HepG2 (cell line): ENCODE data around the gene FCN1. TPM values are rescaled to one million over a fixed set of nuclear protein-coding genes. Genes with fewer than 3 reads are reported as not detected.

Experiments
- ATAC-seq: fragments of 200-7000 bp; cut with Tn5 transposase; 3 replicates; pipeline ENCODE4 v1.9.1; 2020; ENCODE audit warnings: mild to moderate bottlenecking, moderate library complexity
- BruUV-seq: library from RNA; stranded (reverse); fragments of 400-500 nt; replicated peaks from 2 replicates; lab custom pipeline; 2021; lab: Mats Ljungman, UMichigan
- CTCF ChIA-PET: fragments of 300-600 bp; formaldehyde crosslinking; extraction: SDS; loops from one replicate; lab custom pipeline; 2021; ENCODE audit warnings: low total read pairs, inconsistent platforms, low intra/inter-chr PET ratio; lab: Yijun Ruan, JAX
- POLR2A ChIA-PET: fragments of 350-600 bp; sonication (Branson Sonifier 250); formaldehyde crosslinking; loops from one replicate; lab custom pipeline; 2020; ENCODE audit warnings: antibody characterized with exemption, inconsistent platforms; lab: Yijun Ruan, JAX
- DNase-seq: peaks from one replicate; pipeline ENCODE4 v3.0.0-alpha.2; 2015; ENCODE audit warnings: low spot score
- FAIRE-seq: peaks from 3 replicates; lab custom pipeline; 2011; peaks lifted over from hg19 to GRCh38; lab: Jason Lieb, UNC
- H2AFZ ChIP-seq: one replicate; pipeline ENCODE4 v1.6.1; 2011; ENCODE audit warnings: low read length, inconsistent platforms
- H3K27ac ChIP-seq: fragments of 300-600 bp; 3 replicates; pipeline ENCODE4 v1.8.0; 2011; ENCODE audit warnings: mixed run types, mild to moderate bottlenecking, mixed read lengths, low read length, inconsistent platforms; ENCODE audit not compliant: insufficient read depth; ENCODE audit errors: extremely low read length
- H3K27me3 ChIP-seq, 2 experiments: fragments of 200-600 bp in 1 of 2; 2 replicates in 1 of 2; 3 replicates in 1 of 2; pipeline versions ENCODE4 v1.6.0 to v1.8.0; 2011; ENCODE audit warnings: low read length in 2 of 2, mild to moderate bottlenecking in 2 of 2, moderate library complexity in 2 of 2, inconsistent platforms in 1 of 2; ENCODE audit not compliant: insufficient read depth in 2 of 2, control insufficient read depth in 1 of 2
- H3K36me3 ChIP-seq, 2 experiments: fragments of 200-600 bp in 1 of 2; replicated peaks in 1 of 2; 2 replicates in 1 of 2; 3 replicates in 1 of 2; pipeline versions ENCODE4 v1.5.1 to v1.8.0; 2011; ENCODE audit warnings: low read length in 2 of 2, inconsistent platforms in 1 of 2; ENCODE audit not compliant: insufficient read depth in 2 of 2, control insufficient read depth in 1 of 2
- H3K4me1 ChIP-seq: 2 replicates; pipeline ENCODE4 v1.5.1; 2012; ENCODE audit warnings: low read length, inconsistent platforms; ENCODE audit not compliant: insufficient read depth
- H3K4me2 ChIP-seq: 2 replicates; pipeline ENCODE4 v1.6.0; 2011; ENCODE audit warnings: low read depth, low read length, inconsistent platforms
- H3K4me3 ChIP-seq, 3 experiments: fragments of 200-600 bp in 1 of 3; sonication (generic), shearing (Covaris generic) in 1 of 3; replicated peaks in 1 of 3; 2 replicates each; pipeline ENCODE4 v1.5.1; 2011 to 2016; ENCODE audit warnings: low read length in 3 of 3, inconsistent platforms in 2 of 3, low read depth in 2 of 3, mild to moderate bottlenecking in 2 of 3, control low read depth in 1 of 3, mixed read lengths in 1 of 3; ENCODE audit not compliant: insufficient read depth in 1 of 3
- H3K79me2 ChIP-seq: one replicate; pipeline ENCODE4 v1.6.1; 2011; ENCODE audit warnings: low read length, inconsistent platforms; ENCODE audit not compliant: insufficient read depth
- H3K9ac ChIP-seq: 2 replicates; pipeline ENCODE4 v1.6.0; 2011; ENCODE audit warnings: mild to moderate bottlenecking, low read depth, low read length, inconsistent platforms; ENCODE audit not compliant: insufficient read depth
- H3K9me3 ChIP-seq: 2 replicates; pipeline ENCODE4 v1.5.1; 2012; ENCODE audit warnings: mild to moderate bottlenecking, low read length
- H4K20me1 ChIP-seq: 2 replicates; pipeline ENCODE4 v1.6.0; 2011; ENCODE audit warnings: inconsistent platforms, mild to moderate bottlenecking, low read length, moderate library complexity; ENCODE audit not compliant: insufficient read depth
- AKAP8 ChIP-seq: sonication (generic); formaldehyde crosslinking; IDR thresholded peaks from 2 replicates; pipeline ENCODE4 v1.5.1; 2020; ENCODE audit warnings: mild to moderate bottlenecking, missing genetic modification reagents
- KDM4B ChIP-seq: sonication (generic); formaldehyde crosslinking; IDR thresholded peaks from 2 replicates; pipeline ENCODE4 v1.4.0; 2020; ENCODE audit warnings: missing genetic modification reagents
- MEIS2 ChIP-seq: sonication (generic); formaldehyde crosslinking; IDR thresholded peaks from 2 replicates; pipeline ENCODE4 v1.9.0; 2021; ENCODE audit warnings: mild to moderate bottlenecking, missing genetic modification reagents
- NRL ChIP-seq: sonication (generic); formaldehyde crosslinking; IDR thresholded peaks from 2 replicates; pipeline ENCODE4 v1.5.0; 2020; ENCODE audit warnings: missing genetic modification reagents, mild to moderate bottlenecking, moderate library complexity, borderline replicate concordance
- SCMH1 ChIP-seq: sonication (generic); formaldehyde crosslinking; IDR thresholded peaks from 2 replicates; pipeline ENCODE4 v1.9.0; 2021; ENCODE audit warnings: missing genetic modification reagents, mild to moderate bottlenecking, borderline replicate concordance
- SETDB1 ChIP-seq: sonication (generic); formaldehyde crosslinking; IDR thresholded peaks from 2 replicates; pipeline ENCODE4 v1.5.1; 2020; ENCODE audit warnings: missing genetic modification reagents, mild to moderate bottlenecking, borderline replicate concordance
- ZNF292 ChIP-seq: sonication (generic); formaldehyde crosslinking; IDR thresholded peaks from 2 replicates; pipeline ENCODE4 v1.8.1; 2022; ENCODE audit warnings: mild to moderate bottlenecking, low read depth, missing genetic modification reagents, borderline replicate concordance
- ZNF44 ChIP-seq: sonication (generic); formaldehyde crosslinking; IDR thresholded peaks from 2 replicates; pipeline ENCODE4 v1.5.1; 2020; ENCODE audit warnings: mild to moderate bottlenecking, missing genetic modification reagents
- ZNF773 ChIP-seq: sonication (generic); formaldehyde crosslinking; IDR thresholded peaks from 2 replicates; pipeline ENCODE4 v1.4.0; 2020; ENCODE audit warnings: missing genetic modification reagents, borderline replicate concordance
- ZNF775 ChIP-seq: sonication (generic); formaldehyde crosslinking; IDR thresholded peaks from 2 replicates; pipeline ENCODE4 v1.4.0; 2020; ENCODE audit warnings: missing genetic modification reagents, mild to moderate bottlenecking, moderate library complexity, borderline replicate concordance
- WGBS: methylation state at CpG from one replicate; pipeline ENCODE4 v1.1.6; 2017; ENCODE audit warnings: low lambda C conversion rate; 5-methylcytosine and 5-hydroxymethylcytosine counted together
- in situ Hi-C: cut with HindIII; loops from 2 replicates; pipeline ENCODE4 v1.10.0; 2017; ENCODE audit warnings: low pct_unique_long_range_greater_than_20kb; ENCODE audit not compliant: extremely low pct_ligation_motif_present
- intact Hi-C: fragments of 100-400 bp; cut with micrococcal nuclease; formaldehyde crosslinking; loops from one replicate; pipeline ENCODE4 v1.10.0; 2022; ENCODE audit not compliant: unreplicated experiment
- polyA plus RNA-seq, 8 experiments: library from polyadenylated mRNA; depleted of rRNA in 3 of 8; stranded (reverse) in 7 of 8; unstranded in 1 of 8; fragments of >200 nt; fragmentation: Illumina TruSeq in 4 of 8; extraction: Trizol in 4 of 8; gene quantifications; 2 replicates each; pipeline versions ENCODE4 v1.2.1 to v1.2.3, GENCODE V29; 2011 to 2016; ENCODE audit warnings: low read depth in 4 of 8, missing spikeins in 1 of 8, mixed read lengths in 1 of 8; ENCODE audit not compliant: insufficient read depth in 1 of 8
- total RNA-seq, 5 experiments: library from RNA; depleted of rRNA; stranded (reverse); fragments of >200 nt; fragmentation: Illumina TruSeq; extraction: Trizol; gene quantifications; 2 replicates each; pipeline ENCODE4 v1.2.3, GENCODE V29; 2016; ENCODE audit warnings: low read depth in 1 of 5
- TF ChIP-seq, protein P1 (sequence below): sonication (generic); formaldehyde crosslinking; IDR thresholded peaks from 2 replicates; pipeline ENCODE4 v1.4.0; 2020; ENCODE audit warnings: mild to moderate bottlenecking, missing genetic modification reagents
- TF ChIP-seq, protein P2 (sequence below), 2 experiments: fragments of 450-650 bp in 1 of 2; sonication (generic) in 1 of 2; formaldehyde crosslinking; IDR thresholded peaks; 2 replicates each; pipeline versions ENCODE4 v1.5.0 to v1.8.0; 2020 to 2022; ENCODE audit warnings: mild to moderate bottlenecking in 1 of 2, missing genetic modification reagents in 1 of 2
- TF ChIP-seq, protein P3 (sequence below): sonication (generic); formaldehyde crosslinking; IDR thresholded peaks from 2 replicates; pipeline ENCODE4 v1.8.0; 2022; ENCODE audit warnings: mild to moderate bottlenecking, missing genetic modification reagents; ENCODE audit not compliant: insufficient replicate concordance

The FCN1 gene
- total and polyA plus RNA-seq, 2 of the 13 experiments (the other 11 are each of a cell fraction or from before 2014, with no cell fraction given) = not detected

DNA sequence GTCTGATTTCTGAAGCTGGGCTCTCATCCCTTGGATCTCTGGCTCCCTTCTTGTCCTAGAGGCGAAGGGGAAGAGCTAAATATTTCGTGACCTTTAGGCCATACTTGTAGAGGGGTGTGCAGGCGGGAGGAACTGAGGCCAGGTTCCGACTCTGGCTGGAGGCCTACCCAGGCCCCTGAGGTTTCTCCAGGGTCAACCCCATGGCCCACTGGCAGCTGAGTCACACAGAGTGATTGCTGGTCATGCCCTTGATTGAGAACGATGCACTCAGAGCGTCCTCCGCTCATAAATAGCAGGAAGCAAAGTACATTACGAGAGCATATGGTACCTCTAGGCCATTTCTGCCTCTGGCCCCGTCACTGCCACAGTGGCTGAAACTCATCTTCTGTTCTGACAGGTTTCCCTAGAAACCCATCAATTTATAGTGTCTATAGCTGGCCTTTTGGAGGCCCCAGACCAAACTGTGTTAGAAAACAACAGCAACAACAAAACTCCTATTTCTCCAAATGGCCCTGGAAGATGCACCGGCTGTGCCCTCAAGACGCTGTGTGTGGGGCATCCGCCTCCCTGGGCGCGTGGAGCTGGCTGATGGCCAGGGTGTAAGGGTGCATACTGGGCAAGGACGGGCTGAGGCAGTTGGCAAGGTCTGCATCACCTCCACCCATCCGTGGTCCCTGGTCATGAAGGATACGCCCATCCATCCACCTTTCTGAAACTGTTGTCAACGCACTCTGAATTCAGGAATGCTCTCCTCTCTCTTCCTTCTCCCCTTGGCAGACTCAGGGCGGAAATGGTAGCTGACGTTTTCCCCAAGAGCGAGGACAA lies 32.9 kb upstream of the FCN1 start:
- FAIRE-seq (no peak), ATAC-seq (no peak), DNase-seq (no peak)
- no TSS peak for BruUV-seq
- H3K79me2 ChIP-seq = no peaks in the 10 kb centered on the region
- no peaks in the 10 kb centered on the region for H3K4me1 ChIP-seq
- H3K27me3 ChIP-seq = peaks cover 4 to 18% of the 10 kb centered on the region in 2 experiments; a peak in 3 of 5 replicates
- H2AFZ ChIP-seq = no peak overlapping the region
- intact Hi-C loops = no loop called here
- ChIA-PET POLR2A (no interaction called here), CTCF (no interaction called here)
- H3K4me3 ChIP-seq = no peak overlapping the region
- WGBS = 16% methylated on average over 9 of the region's 21 CpGs
- no peaks in the 10 kb centered on the region for H4K20me1 ChIP-seq
- no peaks in the 10 kb centered on the region for H3K9me3 ChIP-seq
- TF ChIP-seq ZNF775 (CRISPR knock-in tag) (no peak), KDM4B (CRISPR knock-in tag) (no peak), AKAP8 (no peak)
- no peak overlapping the region for H3K4me2 ChIP-seq
- in situ Hi-C loops = no loop called here
- H3K9ac ChIP-seq = no peak overlapping the region
- H3K27ac ChIP-seq = no peak overlapping the region
- no peaks in the 10 kb centered on the region for H3K36me3 ChIP-seq

DNA sequence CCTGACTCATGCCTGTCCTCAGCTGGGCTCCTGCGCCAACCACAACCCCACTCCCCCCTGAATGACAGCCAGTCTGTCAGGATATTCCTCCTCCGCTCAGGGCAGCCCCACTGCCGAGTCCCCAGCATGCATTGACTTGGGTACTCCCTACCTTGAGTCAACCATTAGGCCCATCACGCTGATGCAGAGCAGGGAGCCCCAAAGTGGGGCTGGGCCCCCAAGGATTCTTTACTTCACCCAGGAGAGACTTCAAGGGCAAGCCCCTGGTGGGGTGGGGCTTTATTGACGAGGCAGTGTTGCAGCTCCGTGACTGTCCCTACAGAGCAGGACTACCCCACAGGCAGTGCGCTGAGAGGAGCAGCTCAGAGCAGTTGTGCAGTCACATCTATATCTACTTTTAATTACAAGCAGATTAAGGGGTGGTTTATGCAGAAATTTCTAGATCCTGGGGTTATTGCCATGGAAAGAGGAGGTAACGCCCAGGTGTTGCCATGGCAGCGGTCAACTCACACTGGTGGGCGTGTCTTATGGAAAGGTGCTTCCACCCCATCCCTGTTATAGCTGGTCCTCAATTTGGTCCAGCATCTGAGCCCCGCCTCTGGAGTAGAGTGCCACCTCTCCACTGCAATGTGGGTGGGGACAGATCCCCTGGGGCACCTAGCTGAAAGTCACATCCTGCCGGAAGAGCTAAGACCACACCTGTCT lies 32.1 kb upstream of the FCN1 start:
- Histone ChIP-seq H3K27me3 (peaks cover 2 to 15% of the 10 kb centered on the region in 2 experiments; a peak in 3 of 5 replicates), H3K36me3 (no peaks in the 10 kb centered on the region), H2AFZ (no peak overlapping the region), H4K20me1 (no peaks in the 10 kb centered on the region), H3K4me1 (no peaks in the 10 kb centered on the region), H3K27ac (no peak overlapping the region), H3K9me3 (no peaks in the 10 kb centered on the region), H3K4me3 (no peak overlapping the region), H3K4me2 (no peak overlapping the region), H3K79me2 (no peaks in the 10 kb centered on the region), H3K9ac (no peak overlapping the region)
- intact Hi-C loops = no loop called here
- no peak for TF ChIP-seq SCMH1 (CRISPR knock-in tag)
- TF ChIP-seq, protein P1, sequence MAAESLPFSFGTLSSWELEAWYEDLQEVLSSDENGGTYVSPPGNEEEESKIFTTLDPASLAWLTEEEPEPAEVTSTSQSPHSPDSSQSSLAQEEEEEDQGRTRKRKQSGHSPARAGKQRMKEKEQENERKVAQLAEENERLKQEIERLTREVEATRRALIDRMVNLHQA (CRISPR knock-in tag) = no peak
- TF ChIP-seq ZNF773 = no peak
- no peak for TF ChIP-seq MEIS2 (CRISPR knock-in tag)
- TF ChIP-seq, protein P2, sequence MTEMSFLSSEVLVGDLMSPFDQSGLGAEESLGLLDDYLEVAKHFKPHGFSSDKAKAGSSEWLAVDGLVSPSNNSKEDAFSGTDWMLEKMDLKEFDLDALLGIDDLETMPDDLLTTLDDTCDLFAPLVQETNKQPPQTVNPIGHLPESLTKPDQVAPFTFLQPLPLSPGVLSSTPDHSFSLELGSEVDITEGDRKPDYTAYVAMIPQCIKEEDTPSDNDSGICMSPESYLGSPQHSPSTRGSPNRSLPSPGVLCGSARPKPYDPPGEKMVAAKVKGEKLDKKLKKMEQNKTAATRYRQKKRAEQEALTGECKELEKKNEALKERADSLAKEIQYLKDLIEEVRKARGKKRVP (CRISPR knock-in tag; IDR thresholded peaks at IDR 0.05) = no peak
- TF ChIP-seq ZNF44 (CRISPR knock-in tag) = no peak
- TF ChIP-seq NRL (CRISPR knock-in tag) = no peak
- TF ChIP-seq, protein P3, sequence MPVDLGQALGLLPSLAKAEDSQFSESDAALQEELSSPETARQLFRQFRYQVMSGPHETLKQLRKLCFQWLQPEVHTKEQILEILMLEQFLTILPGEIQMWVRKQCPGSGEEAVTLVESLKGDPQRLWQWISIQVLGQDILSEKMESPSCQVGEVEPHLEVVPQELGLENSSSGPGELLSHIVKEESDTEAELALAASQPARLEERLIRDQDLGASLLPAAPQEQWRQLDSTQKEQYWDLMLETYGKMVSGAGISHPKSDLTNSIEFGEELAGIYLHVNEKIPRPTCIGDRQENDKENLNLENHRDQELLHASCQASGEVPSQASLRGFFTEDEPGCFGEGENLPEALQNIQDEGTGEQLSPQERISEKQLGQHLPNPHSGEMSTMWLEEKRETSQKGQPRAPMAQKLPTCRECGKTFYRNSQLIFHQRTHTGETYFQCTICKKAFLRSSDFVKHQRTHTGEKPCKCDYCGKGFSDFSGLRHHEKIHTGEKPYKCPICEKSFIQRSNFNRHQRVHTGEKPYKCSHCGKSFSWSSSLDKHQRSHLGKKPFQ (CRISPR knock-in tag) = no peak
- TF ChIP-seq ZNF292 (CRISPR knock-in tag) = no peak
- no peak for TF ChIP-seq SETDB1 (CRISPR knock-in tag)
- 10% methylated on average over 6 of the region's 12 CpGs for WGBS
- no TSS peak for BruUV-seq
- in situ Hi-C loops = no loop called here
- no peak for FAIRE-seq
- no peak for DNase-seq
- ChIA-PET CTCF (no interaction called here), POLR2A (no interaction called here)
- ATAC-seq = no peak
